GM18498 (cell line): ENCODE measurements around the gene PRKN.
"Not testable (repeated sequence)": the region's sequence is repeated elsewhere in the genome, so short reads cannot be mapped to it uniquely, and the experiment has no call there.

Experiments used
- ATAC-seq: cut with Tn5 transposase; IDR thresholded peaks from one replicate; pipeline ENCODE4 v1.9.1; 2021; ENCODE audit warnings: mild to moderate bottlenecking, moderate library complexity; ENCODE audit not compliant: unreplicated experiment

PRKN gene

GRCh38 chr6:161886545-161886944, 841.0 kb downstream of the PRKN start:
- not testable (repeated sequence) for ATAC-seq

GRCh38 chr6:161884782-161885181, 842.8 kb downstream of the PRKN start:
- no peak for ATAC-seq

- no peak for ATAC-seq
Measured at GRCh38 chr6:161882196-161882765, 845.3 kb downstream of the PRKN start.

GRCh38 chr6:161880056-161880455, 847.5 kb downstream of the PRKN start:
- no peak for ATAC-seq

GRCh38 chr6:161876231-161876630, 851.3 kb downstream of the PRKN start:
- ATAC-seq: no peak

- ATAC-seq: no peak
Measured at GRCh38 chr6:161870236-161870901, 857.2 kb downstream of the PRKN start.

GRCh38 chr6:161869491-161869890, 858.1 kb downstream of the PRKN start:
- ATAC-seq: no peak

- ATAC-seq: no peak
Measured at GRCh38 chr6:161866570-161866969, 861.0 kb downstream of the PRKN start.

- not testable (repeated sequence) for ATAC-seq
Measured at GRCh38 chr6:161861061-161861460, 866.5 kb downstream of the PRKN start.

GRCh38 chr6:161853657-161854056, 873.9 kb downstream of the PRKN start:
- ATAC-seq: no peak

- not testable (repeated sequence) for ATAC-seq
Measured at GRCh38 chr6:161851486-161851885, 876.1 kb downstream of the PRKN start.

GRCh38 chr6:161850562-161850961, 877.0 kb downstream of the PRKN start:
- ATAC-seq: no peak

- no peak for ATAC-seq
Measured at GRCh38 chr6:161847628-161848027, 879.9 kb downstream of the PRKN start.

GRCh38 chr6:161844804-161845203, 882.8 kb downstream of the PRKN start:
- no peak for ATAC-seq

- no peak for ATAC-seq
Measured at GRCh38 chr6:161843066-161843465, 884.5 kb downstream of the PRKN start.

GRCh38 chr6:161840380-161840779, 887.2 kb downstream of the PRKN start:
- no peak for ATAC-seq

GRCh38 chr6:161838306-161839035, 889.1 kb downstream of the PRKN start:
- ATAC-seq: no peak

GRCh38 chr6:161837854-161838253, 889.7 kb downstream of the PRKN start:
- no peak for ATAC-seq

GRCh38 chr6:161837449-161837735, 890.2 kb downstream of the PRKN start:
- no peak for ATAC-seq

GRCh38 chr6:161836643-161837448, 890.7 kb downstream of the PRKN start:
- ATAC-seq: no peak

GRCh38 chr6:161835500-161836215, 891.9 kb downstream of the PRKN start:
- ATAC-seq: no peak
